Effector memory CD8-positive, alpha-beta T cell (primary cell): Measurements from ENCODE around the gene TBX10.

Source experiments
- ATAC-seq: fragments of 150-1000 bp; cut with Tn5 transposase; replicated peaks from 2 replicates; pipeline ENCODE4 v1.10.0; 2021; ENCODE audit warnings: mild to moderate bottlenecking, moderate library complexity
- DNase-seq, 3 experiments: peaks; one replicate each; pipeline ENCODE4 v3.0.0; 2021
- H3K27ac Mint-ChIP-seq, 2 donors: one replicate each; pipeline ENCODE4 v1.8.0; 2022; ENCODE audit warnings: mild to moderate bottlenecking in 2 of 2, mixed read lengths in 2 of 2, moderate library complexity in 2 of 2
- H3K27me3 Mint-ChIP-seq, 2 donors: one replicate each; pipeline ENCODE4 v1.8.0; 2022; ENCODE audit warnings: mixed read lengths in 2 of 2
- H3K36me3 Mint-ChIP-seq: one replicate; pipeline ENCODE4 v1.8.0; 2022; ENCODE audit warnings: mild to moderate bottlenecking, moderate library complexity, mixed read lengths; ENCODE audit not compliant: insufficient read depth
- H3K4me1 Mint-ChIP-seq, 2 donors: one replicate each; pipeline ENCODE4 v1.8.0; 2022; ENCODE audit warnings: low read depth in 2 of 2, mixed read lengths in 2 of 2
- H3K4me3 Mint-ChIP-seq, 2 donors: one replicate each; pipeline ENCODE4 v1.8.0; 2022; ENCODE audit warnings: mild to moderate bottlenecking in 2 of 2, mixed read lengths in 2 of 2, moderate library complexity in 2 of 2
- H3K9me3 Mint-ChIP-seq, 2 donors: one replicate each; pipeline ENCODE4 v1.8.0; 2022; ENCODE audit warnings: mixed read lengths in 2 of 2

TBX10 gene

DNA sequence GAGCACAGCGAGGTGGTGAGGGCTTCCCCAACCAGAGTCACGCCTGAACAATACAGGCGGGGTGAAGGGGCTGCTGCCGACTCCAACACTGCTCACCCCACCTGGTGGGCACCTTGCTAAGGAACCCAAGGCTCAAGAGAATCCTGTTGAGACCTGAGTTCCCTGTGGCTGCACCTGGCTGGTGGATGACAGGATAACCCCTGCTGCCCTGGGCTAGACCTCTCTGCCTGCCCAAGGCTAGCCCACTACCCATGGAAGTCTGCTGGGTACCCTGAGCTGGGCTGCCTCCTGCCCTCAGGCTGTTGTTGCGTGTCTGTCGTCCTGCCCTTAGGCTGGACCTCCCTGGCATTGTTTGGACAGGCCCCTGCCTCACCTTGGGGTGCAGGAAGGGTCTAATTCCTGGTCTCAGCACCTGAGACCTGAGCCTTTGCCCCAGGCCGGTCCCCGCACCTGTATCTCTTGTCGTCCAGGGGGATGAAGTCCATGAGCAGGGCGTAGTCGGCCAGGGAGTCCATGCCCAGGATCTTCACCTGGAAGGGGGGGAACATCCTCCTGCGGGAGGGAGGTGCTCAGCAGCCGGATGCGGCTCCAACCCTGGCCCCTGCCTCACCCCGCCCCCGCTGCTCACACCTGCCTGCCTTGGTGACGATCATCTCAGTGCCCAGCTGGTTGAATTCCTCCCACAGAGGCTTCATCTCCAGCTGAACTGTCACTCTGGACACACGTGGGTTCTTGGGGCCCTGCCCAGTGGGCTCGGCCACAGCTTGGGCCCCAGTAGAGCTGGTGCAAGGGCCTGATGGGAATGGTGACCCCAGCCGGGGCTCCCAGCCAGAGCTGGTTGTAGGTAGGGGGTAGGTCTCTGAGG, 5.0 kb downstream of the TBX10 start:
- ATAC-seq (no peak), DNase-seq (no peak)
- H3K27ac Mint-ChIP-seq = no peak overlapping the region
- no peaks in the 10 kb centered on the region for H3K9me3 Mint-ChIP-seq
- peaks cover 3% of the 10 kb centered on the region for H3K36me3 Mint-ChIP-seq
- H3K4me3 Mint-ChIP-seq = no peak overlapping the region
- peaks cover 5 to 8% of the 10 kb centered on the region in 2 donors for H3K4me1 Mint-ChIP-seq
- H3K27me3 Mint-ChIP-seq = no peaks in the 10 kb centered on the region

- DNase-seq (no peak), ATAC-seq (no peak)
- H3K4me3 Mint-ChIP-seq = no peak overlapping the region
- no peak overlapping the region for H3K27ac Mint-ChIP-seq
- peaks cover 5 to 9% of the 10 kb centered on the region in 2 donors for H3K4me1 Mint-ChIP-seq
- H3K36me3 Mint-ChIP-seq = peaks cover 3% of the 10 kb centered on the region
- no peaks in the 10 kb centered on the region for H3K9me3 Mint-ChIP-seq
- no peaks in the 10 kb centered on the region for H3K27me3 Mint-ChIP-seq
Observed at GRCh38 chr11:67633758-67634365, 5.7 kb downstream of the TBX10 start.

DNA sequence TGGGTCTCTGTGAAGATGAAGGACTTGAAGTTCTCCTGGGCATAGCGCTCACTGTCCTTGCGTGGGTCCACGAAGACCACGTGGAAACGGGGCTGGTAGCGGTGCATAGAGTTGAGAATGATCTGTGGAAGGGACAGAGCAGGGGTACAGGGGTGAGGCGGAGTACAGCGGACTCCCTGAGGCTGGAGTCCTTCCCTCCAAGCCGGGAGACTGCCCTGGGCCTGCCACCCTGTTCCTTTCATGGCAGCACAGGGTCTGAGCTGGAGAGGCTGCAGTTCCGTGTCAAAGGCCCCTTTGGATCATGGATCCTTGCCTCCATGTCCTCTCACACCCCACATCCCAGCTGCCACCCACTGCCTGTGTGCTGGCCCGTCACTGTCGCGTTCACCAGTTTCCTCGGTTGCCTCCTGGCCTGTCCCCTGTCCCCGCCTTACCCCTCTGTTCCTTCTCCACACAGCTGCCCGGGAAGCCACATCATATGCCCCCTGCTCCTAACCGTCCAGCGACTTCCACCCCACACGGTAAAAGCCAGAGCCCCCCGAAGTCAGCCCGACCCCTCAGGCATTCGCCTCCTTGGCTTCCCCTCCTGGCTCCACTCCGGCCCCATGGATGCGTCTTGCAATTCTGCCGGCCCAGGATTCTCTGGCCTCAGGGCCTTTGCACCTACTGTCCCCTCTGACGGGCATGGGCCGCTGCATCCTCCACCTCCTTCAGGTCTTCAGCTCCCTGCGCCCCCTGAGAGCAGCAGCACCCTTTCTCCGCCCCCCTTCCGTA, 6.4 kb downstream of the TBX10 start:
- Mint-ChIP-seq H3K4me3 (no peak overlapping the region), H3K27ac (peak overlapping the region in 1 of 2 donors; percentile 41), H3K36me3 (peaks cover 3% of the 10 kb centered on the region), H3K27me3 (no peaks in the 10 kb centered on the region), H3K9me3 (no peaks in the 10 kb centered on the region), H3K4me1 (peaks cover 5 to 12% of the 10 kb centered on the region in 2 donors)
- ATAC-seq (no peak), DNase-seq (no peak)

- Mint-ChIP-seq H3K4me1 (peaks cover 6 to 12% of the 10 kb centered on the region in 2 donors), H3K27me3 (no peaks in the 10 kb centered on the region), H3K9me3 (no peaks in the 10 kb centered on the region), H3K36me3 (peaks cover 3% of the 10 kb centered on the region), H3K4me3 (peak overlapping the region; percentile 51 to 89), H3K27ac (peak overlapping the region in 1 of 2 donors; percentile 81)
- ATAC-seq (no peak), DNase-seq (no peak)
Observed at GRCh38 chr11:67632175-67632981, 7.2 kb downstream of the TBX10 start.

DNA sequence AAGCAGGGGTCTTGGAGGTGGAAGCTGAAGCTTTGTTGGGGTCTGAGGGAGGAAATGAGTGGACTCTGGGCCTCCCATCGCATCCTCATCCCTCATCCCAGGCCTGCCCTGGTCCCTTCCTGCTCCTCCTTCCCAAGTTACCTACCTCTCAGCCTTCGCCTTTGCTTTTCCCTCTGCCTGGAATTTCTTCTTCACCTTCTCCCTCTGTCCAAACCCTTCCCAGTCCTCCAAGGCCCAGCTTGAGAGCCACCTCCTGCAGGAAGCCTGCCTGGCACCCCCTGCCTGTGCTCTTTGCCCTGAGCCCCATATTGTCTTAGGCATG, 7.7 kb downstream of the TBX10 start:
- peaks cover 10% of the 10 kb centered on the region in 2 donors for H3K4me1 Mint-ChIP-seq
- DNase-seq (no peak), ATAC-seq (no peak)
- H3K36me3 Mint-ChIP-seq = peaks cover 7% of the 10 kb centered on the region
- H3K9me3 Mint-ChIP-seq = no peaks in the 10 kb centered on the region
- peak overlapping the region in 1 of 2 donors; percentile 81 for H3K27ac Mint-ChIP-seq
- H3K27me3 Mint-ChIP-seq = no peaks in the 10 kb centered on the region
- peak overlapping the region; percentile 51 to 89 for H3K4me3 Mint-ChIP-seq

DNA sequence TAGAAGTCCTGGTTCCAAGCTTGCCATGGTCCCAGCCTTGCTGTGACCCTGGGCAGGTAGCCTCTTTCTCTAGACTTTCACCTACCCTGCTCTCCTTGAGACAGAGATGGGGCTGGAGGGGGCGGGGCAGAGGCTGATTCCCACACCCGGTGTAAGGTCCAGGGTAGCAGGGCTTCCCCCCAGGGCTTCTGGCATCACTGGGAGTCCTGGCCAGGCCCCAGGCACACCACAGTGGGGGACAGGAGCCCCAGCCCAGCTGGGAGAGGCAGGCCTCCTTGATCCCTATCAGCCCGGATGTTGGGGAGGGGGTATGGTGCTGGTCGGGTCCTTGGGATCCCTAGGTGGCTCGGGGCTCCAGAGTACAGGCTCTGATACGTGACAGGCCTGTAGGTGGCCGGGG, 8.2 kb downstream of the TBX10 start:
- peak overlapping the region in 1 of 2 donors; percentile 81 for H3K27ac Mint-ChIP-seq
- H3K36me3 Mint-ChIP-seq = peaks cover 4% of the 10 kb centered on the region
- no peak for ATAC-seq
- peaks cover 10 to 12% of the 10 kb centered on the region in 2 donors for H3K4me1 Mint-ChIP-seq
- no peaks in the 10 kb centered on the region for H3K27me3 Mint-ChIP-seq
- no peak for DNase-seq
- no peaks in the 10 kb centered on the region for H3K9me3 Mint-ChIP-seq
- H3K4me3 Mint-ChIP-seq = peak overlapping the region; percentile 89 to 90

DNA sequence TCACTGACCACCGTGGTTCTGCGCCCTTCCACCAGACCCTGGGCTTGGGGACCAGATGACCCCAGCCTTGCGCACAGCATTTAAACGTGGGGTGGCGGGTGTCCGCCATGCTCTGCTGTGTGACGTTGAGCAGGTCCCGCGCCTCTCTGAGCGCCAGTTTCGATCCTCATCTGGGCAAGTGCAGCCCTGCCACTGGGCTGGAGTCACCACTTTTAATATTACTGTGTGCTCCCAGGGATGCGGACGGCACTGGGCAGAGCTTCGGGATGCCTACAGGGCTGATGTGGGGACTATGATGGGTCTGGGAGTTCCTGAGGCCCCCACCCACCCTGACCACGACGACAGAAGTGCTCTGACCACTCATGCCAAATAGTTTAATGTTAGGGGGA, 8.6 kb downstream of the TBX10 start:
- no peaks in the 10 kb centered on the region for H3K27me3 Mint-ChIP-seq
- H3K4me3 Mint-ChIP-seq = peak overlapping the region; percentile 89 to 90
- ATAC-seq (no peak), DNase-seq (no peak)
- H3K9me3 Mint-ChIP-seq = no peaks in the 10 kb centered on the region
- peaks cover 10 to 12% of the 10 kb centered on the region in 2 donors for H3K4me1 Mint-ChIP-seq
- peak overlapping the region; percentile 84 to 91 for H3K27ac Mint-ChIP-seq
- H3K36me3 Mint-ChIP-seq = peaks cover 4% of the 10 kb centered on the region

DNA sequence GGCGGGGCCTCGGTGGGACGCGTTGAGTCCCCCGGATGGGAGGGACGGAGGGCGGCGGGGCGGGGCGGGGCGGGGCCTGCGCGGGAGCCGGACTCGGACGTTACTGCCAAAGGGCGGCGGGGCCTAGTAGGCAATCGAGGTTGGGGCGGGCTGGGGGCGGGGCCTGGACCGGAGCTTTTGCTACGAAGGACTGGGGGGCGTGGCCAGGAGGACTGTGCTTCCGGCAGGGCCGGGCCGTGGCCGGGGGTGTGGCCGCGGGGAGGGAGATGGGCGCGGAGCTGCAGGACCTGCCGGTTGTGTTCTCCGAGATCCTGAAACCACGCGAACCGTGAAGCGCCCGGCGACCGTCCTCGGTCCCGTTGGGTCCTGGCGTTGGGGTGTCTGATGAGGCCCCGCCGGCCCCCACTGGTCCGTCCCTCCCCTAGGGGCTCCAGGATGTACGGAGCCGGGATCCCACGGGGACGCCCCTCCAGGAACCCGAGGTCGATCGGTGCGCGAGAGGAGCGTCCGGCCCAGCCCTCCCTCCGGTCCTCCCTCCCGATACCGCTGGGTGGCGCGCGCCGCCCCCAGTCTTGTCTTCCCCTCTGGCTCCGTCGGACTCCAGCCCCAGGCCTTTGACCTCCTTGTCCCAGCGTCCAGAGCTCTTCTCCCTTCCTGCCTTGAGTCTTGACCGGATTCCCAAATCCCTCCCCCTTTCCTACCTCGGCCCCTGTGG, 9.2 kb downstream of the TBX10 start:
- Mint-ChIP-seq H3K27ac (peak overlapping the region; percentile 84 to 91), H3K36me3 (peaks cover 4% of the 10 kb centered on the region), H3K27me3 (no peaks in the 10 kb centered on the region), H3K4me3 (peak overlapping the region; percentile 89 to 90), H3K9me3 (no peaks in the 10 kb centered on the region), H3K4me1 (peaks cover 10 to 12% of the 10 kb centered on the region in 2 donors)
- ATAC-seq (peak; percentile 68), DNase-seq (peak; percentile 90 to 95 (median 91))

GRCh38 chr11:67629386-67630227, 10.0 kb downstream of the TBX10 start, which contains the start of gene NUDT8:
TSS of gene NUDT8 (minus strand) at chr11:67629937. CDS start at chr11:67629911, 26 bp downstream.
- peaks cover 4% of the 10 kb centered on the region for H3K36me3 Mint-ChIP-seq
- H3K27ac Mint-ChIP-seq = peak within 1 kb of the TSS; percentile 84 to 91
- no peaks in the 10 kb centered on the region for H3K27me3 Mint-ChIP-seq
- H3K9me3 Mint-ChIP-seq = no peaks in the 10 kb centered on the region
- peaks cover 10 to 12% of the 10 kb centered on the region in 2 donors for H3K4me1 Mint-ChIP-seq
- peak within 1 kb of the TSS; percentile 89 to 90 for H3K4me3 Mint-ChIP-seq
- peak; percentile 64 for ATAC-seq
- peak; percentile 87 to 93 (median 91) for DNase-seq

DNA sequence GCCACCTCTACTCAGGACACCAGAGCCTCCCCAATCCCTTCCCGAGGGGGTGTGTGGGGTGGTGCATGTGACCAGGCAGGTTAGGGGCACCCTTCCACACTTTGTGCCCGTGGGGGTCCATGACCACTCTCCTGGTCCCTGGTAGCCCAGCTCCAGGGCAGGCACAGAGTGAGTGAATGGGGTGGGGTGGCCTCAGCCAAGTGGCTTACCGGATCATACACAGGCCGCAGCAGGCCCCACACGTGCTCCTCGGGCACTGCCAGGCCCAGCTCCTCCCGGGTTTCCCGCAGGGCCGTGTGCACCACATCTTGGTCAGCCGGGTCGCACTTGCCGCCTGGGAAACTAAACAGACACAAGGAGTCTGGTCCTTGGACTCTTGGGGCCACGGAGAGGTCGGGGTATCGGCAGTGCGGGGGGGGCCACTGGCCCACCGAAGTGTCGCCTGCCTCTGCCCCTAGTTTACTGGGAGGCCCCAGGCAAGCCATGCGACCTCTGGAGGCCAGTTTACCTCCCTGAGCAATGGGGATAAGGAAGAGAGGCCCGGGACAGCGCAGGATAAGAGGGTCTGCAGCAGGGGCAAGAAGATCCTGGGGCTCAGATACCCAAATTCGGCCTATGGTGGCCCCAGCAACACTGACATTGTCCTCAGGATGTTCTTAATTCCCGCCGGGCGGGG, 10.7 kb downstream of the TBX10 start:
- H3K36me3 Mint-ChIP-seq = peaks cover 4% of the 10 kb centered on the region
- peak overlapping the region; percentile 89 to 90 for H3K4me3 Mint-ChIP-seq
- no peaks in the 10 kb centered on the region for H3K27me3 Mint-ChIP-seq
- DNase-seq (no peak), ATAC-seq (no peak)
- H3K9me3 Mint-ChIP-seq = no peaks in the 10 kb centered on the region
- peak overlapping the region in 1 of 2 donors; percentile 75 for H3K27ac Mint-ChIP-seq
- peaks cover 10 to 12% of the 10 kb centered on the region in 2 donors for H3K4me1 Mint-ChIP-seq

DNA sequence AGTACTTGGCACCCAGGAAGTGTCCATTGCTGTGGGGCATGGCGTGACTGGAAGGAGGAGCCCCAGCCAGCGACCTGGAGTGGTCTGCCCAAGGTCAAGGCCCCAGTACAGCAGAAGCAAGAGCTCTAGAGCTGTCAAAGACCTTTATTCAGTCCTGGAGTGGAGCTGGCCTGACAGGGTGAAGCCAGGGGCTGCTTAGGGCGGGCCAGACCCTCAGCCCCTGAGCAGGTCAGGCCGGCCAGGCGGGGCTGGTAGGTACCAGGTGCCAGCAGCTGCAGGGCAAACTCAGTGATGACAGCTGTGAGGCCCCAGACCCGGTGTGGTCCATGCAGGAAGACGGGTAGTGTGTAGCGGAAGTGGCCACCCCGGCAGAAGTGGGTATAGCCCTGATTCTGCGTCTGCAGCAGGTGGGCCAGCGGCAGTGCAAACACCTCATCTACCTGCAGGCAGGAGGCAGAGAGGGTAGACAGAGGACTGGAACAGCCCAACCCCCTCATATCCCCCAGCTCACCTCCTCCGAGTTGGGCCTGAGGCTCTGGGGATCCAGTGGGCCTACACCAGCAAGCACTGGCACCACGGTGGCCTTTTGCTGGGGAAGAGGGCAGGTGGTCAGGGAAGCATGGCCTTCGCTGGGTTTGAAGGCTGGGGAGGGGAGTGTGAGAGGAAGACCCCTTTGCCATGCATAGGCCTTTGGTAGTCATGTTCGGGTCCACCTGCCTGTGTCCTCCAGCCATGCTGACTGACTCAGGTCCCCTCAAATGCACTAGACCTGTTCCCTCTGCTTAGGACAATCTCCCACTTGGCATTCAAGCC, 11.5 kb downstream of the TBX10 start:
- Mint-ChIP-seq H3K27me3 (no peaks in the 10 kb centered on the region), H3K4me1 (peaks cover 10 to 12% of the 10 kb centered on the region in 2 donors), H3K27ac (no peak overlapping the region), H3K9me3 (no peaks in the 10 kb centered on the region), H3K36me3 (peaks cover 4% of the 10 kb centered on the region), H3K4me3 (peak overlapping the region in 1 of 2 donors; percentile 11)
- ATAC-seq = no peak
- no peak for DNase-seq
